ENCODE measurements around the gene FAM186B.
A peak's percentile ranks its signal among the peaks of the same experiment; 100 is the strongest.

Gene FAM186B

DNA sequence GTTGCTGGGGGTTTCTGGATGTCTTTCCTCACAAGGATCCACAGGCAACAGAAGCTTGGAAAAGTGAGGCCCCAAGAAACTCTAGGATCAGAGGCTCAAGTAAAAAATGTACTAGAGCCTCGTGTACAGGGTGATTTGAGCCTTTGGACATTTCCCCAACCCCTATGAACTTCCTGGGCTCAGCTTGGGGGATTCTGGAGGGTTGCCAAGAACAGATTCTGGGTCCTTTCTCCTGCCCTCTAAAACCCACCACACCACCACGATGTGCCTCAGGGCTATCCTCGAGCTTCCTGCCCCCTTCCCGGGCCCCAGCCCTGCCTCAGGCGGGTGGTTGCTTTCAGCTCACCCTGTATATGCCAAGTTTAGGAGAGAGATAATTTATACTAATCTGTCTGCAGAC is 583 bp downstream of the FAM186B start:
- no peak for DNase-seq

- no peak for DNase-seq
These were observed 1.7 kb downstream of the FAM186B start for GRCh38 chr12:49603721-49604120.

DNA sequence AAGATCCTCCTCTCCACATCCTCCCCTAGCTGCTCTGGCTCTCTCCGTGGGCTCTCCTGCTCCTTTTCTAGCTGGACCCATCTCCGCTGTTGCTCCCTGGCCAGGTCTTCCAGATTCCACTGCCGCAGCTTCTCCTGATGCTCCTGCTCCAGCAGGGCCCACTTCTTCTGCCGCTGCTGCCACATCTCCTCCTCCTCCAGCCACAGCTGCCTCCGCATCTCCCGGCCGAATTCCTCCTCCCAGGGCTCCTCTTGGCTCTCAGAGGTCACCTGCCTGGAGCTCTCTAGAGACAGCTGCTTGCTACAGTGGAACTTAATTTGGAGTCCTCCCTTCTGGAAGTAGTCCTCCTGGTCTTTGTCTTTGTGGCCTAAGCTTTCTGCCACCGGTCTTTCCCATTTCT is 5.5 kb downstream of the FAM186B start:
- DNase-seq = no peak

GRCh38 chr12:49598527-49598926 is 6.9 kb downstream of the FAM186B start:
- no peak for DNase-seq

DNA sequence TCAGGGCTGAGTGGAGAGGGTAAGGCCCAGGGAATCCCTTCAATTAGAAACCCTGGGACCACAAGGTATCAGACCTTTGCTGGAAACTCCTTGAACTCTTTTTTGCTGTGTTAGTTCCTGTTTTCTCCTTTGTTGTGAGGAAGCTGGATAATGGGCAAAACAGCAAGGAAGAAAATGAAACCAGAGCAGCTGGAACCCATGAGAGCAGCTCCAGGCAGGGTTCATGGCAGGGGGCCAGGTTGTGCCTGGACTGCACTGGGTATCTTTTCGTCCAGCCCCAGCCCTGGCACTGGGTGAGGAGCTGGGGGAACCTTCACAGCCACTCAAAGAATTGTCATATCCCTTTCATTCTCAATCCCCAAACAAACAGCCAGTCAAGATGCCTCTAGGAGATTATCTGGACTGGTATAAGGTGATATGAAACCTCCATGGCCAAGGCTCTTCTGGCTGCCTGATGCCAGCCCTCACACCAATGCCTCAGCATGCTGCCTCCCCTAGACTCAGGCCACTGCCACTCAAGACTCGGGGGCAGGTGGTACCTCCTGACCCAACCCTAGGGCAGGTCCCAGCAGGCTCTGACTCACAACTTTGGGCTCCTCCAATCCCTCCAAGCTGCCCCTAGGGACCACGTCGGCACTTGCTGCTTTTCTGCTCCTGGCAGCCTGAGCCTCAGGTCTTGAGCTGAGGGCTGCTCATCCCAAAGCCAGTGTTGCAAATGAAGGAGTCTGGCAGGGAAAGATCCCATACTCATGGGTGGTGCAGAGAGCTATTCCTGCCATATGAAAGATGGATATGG is 16.5 kb downstream of the FAM186B start:
- DNase-seq = no peak

DNA sequence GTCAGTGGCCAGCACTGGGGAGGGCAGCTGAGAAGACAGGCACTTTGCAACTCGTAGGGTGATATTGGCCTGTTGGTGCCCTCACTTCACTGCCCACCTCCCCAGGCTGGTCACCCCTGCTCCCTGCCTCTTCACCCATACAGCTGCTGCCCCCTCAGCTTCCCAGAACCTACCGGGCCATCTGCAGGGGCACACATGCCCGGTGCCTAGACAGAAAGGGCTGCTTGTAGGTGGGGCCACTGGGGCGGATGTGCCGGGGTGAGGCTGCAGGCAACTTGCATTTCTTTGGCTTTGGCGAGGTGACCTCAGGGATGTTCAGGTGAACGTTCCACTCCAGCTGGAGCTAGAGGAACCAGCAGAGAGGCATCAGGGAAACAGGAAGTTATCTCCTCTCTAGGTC is 17.2 kb downstream of the FAM186B start:
- DNase-seq = no peak

GRCh38 chr12:49587174-49587908 is 18.1 kb downstream of the FAM186B start:
- DNase-seq = no peak

- no peak for DNase-seq
These were observed 19.7 kb downstream of the FAM186B start for GRCh38 chr12:49585477-49586459.

GRCh38 chr12:49584591-49584990 is 20.8 kb downstream of the FAM186B start:
- no peak for DNase-seq

- DNase-seq = no peak
These were observed 21.9 kb downstream of the FAM186B start for GRCh38 chr12:49583366-49584094.

DNA sequence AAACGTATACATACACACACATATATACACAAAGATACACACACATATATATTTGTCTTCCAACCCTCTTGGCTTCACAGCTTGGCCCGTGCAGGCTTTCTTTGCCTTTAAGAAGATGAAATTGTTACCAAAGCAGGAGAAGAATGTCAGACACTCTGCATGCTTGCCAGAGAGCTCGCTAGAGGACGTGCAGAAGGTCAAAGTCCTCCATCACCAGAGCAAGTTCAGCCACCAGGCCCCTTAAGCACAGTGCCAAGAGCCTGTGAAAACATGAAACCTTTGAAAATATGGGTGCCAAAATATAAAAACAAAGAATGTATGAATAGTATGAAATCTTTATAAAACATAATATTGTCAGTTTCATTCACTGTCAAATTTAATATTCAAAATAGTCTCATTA is 22.6 kb downstream of the FAM186B start:
- DNase-seq = no peak

GRCh38 chr12:49582201-49582600 is 23.2 kb downstream of the FAM186B start:
- no peak for DNase-seq

- DNase-seq = peak; percentile 57
These were observed 24.6 kb downstream of the FAM186B start for GRCh38 chr12:49580572-49581535.

GRCh38 chr12:49578471-49579112 is 26.8 kb downstream of the FAM186B start:
- DNase-seq = no peak

- no peak for DNase-seq
These were observed 27.7 kb downstream of the FAM186B start for GRCh38 chr12:49577589-49578315.

- DNase-seq = no peak
These were observed 36.8 kb downstream of the FAM186B start for GRCh38 chr12:49568442-49569162.

DNA sequence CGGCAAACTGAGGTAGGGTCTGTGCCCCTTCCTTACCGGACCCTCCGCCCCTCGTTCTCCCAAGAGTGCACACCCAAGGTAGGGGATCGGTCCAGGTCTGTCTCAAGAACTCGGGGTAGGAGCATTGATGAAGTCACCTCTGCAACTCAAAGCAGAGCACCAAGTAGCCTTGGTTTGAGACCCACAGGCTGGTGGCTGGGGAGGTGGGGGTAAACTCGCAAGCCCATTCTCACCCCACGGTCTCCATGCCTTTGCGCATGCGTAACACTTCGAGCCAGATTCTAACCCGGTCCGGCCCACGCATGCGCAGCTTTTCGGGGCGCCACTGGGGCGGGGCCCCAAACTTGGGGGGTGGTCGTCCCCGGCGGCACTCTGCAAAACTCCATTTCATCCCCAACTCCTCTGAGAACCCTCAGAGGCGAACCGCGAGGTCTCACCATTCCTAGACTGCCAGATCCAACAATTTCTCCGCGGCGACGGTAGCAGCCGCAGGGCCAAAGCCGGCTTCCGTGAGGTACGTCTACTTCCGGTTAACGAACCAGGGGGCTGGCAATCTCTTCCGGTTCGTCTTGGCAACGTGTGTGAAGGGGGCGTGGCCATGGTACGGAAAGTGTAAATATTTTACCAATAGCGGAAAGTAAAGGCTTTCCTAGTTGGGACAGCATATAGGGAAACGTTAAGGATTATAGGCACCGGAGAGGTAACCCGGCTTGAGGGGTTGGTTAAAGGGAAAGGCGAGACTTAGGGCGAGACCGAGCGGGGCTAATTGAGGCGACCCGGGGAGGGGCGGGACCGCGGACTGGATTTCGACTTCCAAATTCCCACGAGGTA is 37.6 kb downstream of the FAM186B start, which contains the start of gene MCRS1:
Gene MCRS1, minus strand, starts transcription at position 532 of the 831 bp plus-strand sequence. CDS start 1,411 bp downstream, outside the sequence.
- DNase-seq = peak; percentile 86

GRCh38 chr12:49567302-49567610 is 38.2 kb downstream of the FAM186B start:
- DNase-seq = no peak
